Dedifferentiated amniotic fluid mesenchymal stem cell (primary cell): ENCODE data around the gene ATP11C.
"Not testable (repeated sequence)": the region's sequence is repeated elsewhere in the genome, so short reads cannot be mapped to it uniquely, and the experiment has no call there.

Source experiments
- DNase-seq: peaks from one replicate; pipeline ENCODE4 v3.0.0-alpha.2; 2016; ENCODE audit errors: extremely low spot score

The ATP11C gene

GRCh38 chrX:139932901-139933796, at the start of gene ATP11C:
Gene ATP11C (minus strand): TSS chrX:139933053. CDS start chrX:139932042, 1,011 bp downstream.
- peak; percentile 85 for DNase-seq

GRCh38 chrX:139974471-139974870, 41.6 kb upstream of the ATP11C start:
- DNase-seq: no peak

DNA sequence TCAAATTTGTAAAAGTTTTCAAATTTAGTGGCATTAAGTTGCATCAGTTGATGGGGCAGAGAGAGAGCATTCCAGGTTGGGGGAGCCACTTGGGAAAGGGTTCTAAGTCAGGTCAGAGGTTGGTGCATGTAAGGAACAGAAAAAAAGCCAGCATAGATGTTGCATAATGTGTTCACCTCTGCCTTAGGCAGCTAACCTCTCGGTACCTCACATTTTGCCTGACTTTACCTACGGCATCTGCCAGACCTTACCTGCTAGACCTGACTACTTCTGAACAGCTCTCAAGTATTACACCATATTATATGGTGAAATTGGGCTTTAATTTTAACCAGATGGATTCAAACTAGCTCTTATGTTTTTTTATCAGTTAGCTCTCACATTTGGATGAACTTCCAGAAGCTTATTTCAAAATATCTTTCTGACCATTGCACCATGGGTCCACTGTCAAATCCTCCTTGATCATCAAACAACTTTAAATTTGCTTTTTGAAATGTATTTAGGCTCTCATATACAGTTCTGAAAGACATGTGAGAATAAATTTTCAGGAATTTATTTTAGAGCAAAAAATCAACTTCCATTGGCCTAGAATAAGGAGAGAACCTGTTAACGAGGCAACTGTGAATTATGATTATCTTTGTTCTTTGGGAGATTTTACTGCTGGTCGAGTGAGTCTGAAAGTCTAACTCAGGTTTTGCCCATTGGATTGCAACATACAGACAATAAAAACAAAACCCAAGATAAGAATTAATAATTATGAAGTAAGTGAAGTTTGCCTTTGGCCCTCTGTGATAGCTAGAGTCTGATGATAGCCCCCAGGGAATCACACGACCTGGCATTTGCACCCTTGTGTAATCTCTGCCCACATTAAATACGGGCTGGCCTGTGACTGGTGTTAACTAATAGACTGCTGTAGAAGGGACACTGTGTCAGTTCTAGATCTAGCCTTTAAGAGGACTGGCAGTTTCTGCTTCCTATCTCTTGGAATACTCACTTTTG, 40.1 kb upstream of the ATP11C start:
- no peak for DNase-seq

- no peak for DNase-seq
Measured at GRCh38 chrX:139972113-139972512, 39.3 kb upstream of the ATP11C start.

DNA sequence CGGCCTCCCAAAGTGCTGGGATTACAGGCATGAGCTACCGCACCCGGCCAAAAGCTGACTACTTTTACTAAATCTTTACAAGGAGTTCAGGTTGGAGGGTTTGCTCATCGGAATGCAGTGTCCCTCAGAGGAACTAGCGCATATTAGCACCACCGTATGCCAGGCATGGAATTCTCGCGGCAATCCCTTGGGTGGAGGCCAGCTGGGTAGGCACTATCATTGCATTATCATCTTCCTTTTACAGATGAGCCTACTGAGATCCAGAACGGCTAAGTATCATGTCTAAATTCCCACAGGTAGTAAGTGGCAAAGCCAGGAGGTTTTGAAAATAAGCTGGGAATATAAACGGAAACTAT, 38.5 kb upstream of the ATP11C start:
- no peak for DNase-seq

DNA sequence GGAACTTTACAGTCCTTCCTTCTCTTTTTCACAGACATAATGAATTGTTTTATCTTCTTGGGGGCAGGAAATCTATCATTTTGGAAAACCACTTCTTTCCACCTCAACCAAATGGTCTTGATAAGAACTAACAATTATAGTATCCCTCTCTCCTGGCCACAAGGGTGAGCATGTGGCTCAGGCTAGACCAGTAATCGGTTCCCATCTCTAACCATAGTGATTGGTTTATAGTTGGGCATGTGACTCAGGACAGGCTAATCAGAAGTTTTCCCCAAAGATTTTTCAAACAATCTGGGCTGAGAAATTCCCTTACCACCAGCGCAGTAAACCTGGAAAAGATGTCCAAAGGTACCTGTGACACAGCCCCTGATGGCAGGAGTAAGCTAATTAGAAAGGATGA, 36.4 kb upstream of the ATP11C start:
- DNase-seq: no peak

GRCh38 chrX:139967750-139968149, 34.9 kb upstream of the ATP11C start:
- DNase-seq: no peak

DNA sequence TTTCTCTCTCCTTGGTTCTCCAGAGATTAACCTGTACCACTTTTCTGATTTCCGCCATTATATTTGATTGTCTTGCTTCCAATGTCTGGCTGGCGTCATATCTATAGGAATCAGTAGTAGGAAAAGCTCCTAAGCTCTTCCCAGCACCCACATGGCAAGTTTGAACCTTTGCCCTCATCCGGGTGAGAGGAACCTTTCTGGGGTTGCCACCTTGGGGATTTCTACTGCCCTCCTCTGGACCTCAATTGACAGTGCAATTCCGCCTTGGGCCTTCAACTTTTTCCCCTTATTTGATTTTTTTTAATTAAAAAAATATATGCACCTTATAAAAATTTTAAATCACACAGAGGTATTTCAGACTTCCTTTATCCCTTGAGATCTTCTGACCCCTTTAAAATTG, 34.4 kb upstream of the ATP11C start:
- no peak for DNase-seq

DNA sequence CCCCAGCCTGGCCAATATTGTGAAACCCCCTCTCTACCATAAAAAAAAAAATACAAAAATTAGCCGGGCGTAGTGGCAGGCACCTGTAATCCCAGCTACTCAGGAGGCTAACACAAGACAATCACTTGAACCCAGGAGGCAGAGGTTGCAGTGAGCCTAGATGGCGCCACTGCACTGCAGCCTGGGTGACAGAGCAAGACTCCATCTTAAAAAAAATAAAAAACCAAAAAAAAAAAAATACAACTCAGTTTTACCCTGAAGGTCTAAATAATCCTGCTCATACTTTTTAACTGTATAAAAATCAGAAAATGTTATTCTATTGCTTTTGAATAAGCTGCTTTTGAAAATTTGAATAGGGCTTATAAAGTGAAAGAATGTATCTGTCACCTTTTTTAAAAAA, 33.3 kb upstream of the ATP11C start:
- not testable (repeated sequence) for DNase-seq

DNA sequence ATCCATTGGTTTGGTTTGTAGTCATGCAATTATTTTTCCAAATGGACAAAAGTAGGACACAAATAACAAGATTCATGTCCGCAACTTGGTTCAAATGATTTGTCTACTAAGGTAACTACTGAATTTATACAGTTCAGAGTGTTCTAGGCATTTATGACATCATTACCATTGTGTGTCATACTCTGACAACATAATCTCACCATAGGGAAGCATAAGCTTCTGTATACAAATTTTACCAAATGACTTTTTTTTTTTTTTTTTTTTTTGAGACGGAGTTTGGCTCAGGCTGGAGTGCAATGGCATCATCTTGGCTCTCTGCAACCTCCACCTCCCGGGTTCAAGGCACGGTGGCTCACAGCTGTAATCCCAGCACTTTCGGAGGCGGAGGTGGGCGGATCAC, 32.6 kb upstream of the ATP11C start, which contains the start of gene CXorf66:
CXorf66 (minus strand) TSS at position 101 of the 400 bp plus-strand sequence; CDS start at position 76, 25 bp downstream.
- DNase-seq: no peak

GRCh38 chrX:139961091-139961490, 28.2 kb upstream of the ATP11C start:
- DNase-seq: not testable (repeated sequence)

GRCh38 chrX:139949703-139950102, 16.9 kb upstream of the ATP11C start:
- DNase-seq: no peak

DNA sequence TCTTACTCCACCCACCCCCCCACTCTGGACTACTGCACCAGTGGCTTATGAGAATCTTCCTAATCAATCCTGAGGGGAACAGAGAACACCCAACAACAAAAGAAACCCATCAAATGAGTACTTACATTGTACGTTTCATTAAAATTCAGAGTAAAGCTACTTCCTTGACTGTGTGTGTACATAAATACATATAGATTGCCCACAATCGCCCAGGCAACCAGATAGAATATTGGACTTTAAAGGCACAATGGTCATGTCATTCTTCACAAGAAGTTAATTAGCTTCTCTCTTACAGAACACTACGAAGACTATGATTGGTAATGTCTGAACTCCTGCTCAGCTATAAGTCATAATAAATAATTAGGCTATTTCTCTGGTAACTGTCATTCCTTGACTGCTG, 12.2 kb upstream of the ATP11C start:
- DNase-seq: no peak

DNA sequence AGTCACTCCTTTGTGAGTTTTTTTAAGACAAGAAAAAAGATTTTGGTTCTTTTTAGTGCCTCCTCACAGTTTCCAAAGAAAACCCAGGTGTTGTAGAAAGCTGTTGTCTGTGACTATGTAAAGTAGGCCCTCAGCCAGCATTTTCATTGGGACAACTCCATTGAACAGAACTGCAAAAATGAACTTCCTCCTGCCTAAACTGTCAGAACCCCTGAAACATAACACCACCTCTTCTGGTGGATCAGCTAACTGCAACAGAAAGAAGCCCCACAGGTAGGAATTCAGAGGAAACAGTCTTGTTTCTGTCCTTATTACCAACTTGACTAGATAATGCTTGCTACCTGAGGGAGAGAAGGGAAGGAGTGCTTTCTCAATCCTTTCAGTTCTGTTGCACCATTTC, 3.4 kb upstream of the ATP11C start:
- no peak for DNase-seq

GRCh38 chrX:139933904-139934303, 1.1 kb upstream of the ATP11C start:
- no peak for DNase-seq

DNA sequence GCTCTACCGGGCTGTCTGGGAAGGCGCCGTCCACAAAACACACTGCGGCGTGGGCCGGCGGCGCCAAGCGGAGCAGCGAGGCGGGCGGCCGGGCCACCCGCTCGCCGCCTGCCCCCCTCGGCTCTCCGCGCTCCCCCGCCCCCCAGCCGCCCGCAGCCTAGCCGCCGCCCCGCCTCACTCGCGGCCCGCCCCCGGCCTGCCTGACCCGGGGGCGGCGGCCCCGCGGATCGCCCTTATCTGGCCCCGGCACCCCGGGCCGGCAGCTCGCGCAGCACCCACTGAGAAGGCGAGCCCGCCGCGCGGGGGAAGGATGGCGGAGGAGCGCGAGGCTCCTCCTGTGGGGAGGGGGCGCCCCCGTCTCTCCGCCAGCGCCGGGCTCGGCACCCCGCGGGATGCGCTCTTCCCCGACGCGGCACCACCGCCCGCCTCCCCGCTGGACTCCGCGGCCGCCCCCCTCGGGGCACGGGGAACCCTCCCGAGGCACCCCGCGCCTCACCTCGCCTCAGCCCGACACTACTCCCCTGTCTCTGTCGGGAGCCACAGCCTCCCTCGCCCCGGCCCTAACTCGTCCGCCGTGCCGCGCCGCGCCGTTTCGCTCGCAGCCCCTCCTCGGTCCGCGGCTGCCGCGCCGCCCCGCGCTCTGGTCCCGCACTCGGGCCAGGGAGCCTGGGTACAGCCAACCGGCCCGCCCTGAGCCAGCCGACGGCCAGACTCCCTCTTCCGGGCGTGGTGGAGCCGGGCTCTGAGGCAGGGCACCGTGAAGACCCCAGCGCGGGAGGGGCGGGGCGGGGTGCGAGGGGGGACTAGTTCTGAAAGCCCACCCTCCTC, 566 bp downstream of the ATP11C start:
- DNase-seq: no peak

- no peak for DNase-seq
Measured at GRCh38 chrX:139931646-139932072, 1.2 kb downstream of the ATP11C start.

GRCh38 chrX:139930916-139931645, 1.8 kb downstream of the ATP11C start:
- DNase-seq: no peak

GRCh38 chrX:139930401-139930800, 2.5 kb downstream of the ATP11C start:
- no peak for DNase-seq

GRCh38 chrX:139929876-139930275, 3.0 kb downstream of the ATP11C start:
- no peak for DNase-seq

DNA sequence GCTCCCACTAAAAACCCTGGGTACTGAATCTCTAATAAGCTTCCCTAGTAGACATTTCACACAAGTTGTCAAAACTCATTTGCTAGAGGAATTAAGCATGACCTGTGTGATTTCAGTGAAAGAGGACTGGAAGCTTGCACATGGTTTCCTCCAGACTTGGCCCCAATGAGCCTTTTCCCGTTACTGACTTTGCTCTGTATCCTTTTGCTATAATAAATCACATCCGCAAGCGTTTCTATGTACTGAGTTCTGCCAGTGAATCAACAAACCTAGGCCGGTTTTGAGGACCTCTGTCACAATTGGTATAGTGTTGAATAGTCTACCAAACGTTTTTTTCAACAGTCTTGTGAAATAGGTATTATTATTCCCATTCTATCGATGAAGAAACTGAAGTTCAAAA, 8.2 kb downstream of the ATP11C start:
- DNase-seq: no peak
